ENCODE data around the gene PRPH2. TPM values are rescaled to one million over a fixed set of nuclear protein-coding genes. Genes with fewer than 3 reads are reported as not detected.

Gene PRPH2
- total RNA-seq, 1 experiment from 2014 or later: not detected

DNA sequence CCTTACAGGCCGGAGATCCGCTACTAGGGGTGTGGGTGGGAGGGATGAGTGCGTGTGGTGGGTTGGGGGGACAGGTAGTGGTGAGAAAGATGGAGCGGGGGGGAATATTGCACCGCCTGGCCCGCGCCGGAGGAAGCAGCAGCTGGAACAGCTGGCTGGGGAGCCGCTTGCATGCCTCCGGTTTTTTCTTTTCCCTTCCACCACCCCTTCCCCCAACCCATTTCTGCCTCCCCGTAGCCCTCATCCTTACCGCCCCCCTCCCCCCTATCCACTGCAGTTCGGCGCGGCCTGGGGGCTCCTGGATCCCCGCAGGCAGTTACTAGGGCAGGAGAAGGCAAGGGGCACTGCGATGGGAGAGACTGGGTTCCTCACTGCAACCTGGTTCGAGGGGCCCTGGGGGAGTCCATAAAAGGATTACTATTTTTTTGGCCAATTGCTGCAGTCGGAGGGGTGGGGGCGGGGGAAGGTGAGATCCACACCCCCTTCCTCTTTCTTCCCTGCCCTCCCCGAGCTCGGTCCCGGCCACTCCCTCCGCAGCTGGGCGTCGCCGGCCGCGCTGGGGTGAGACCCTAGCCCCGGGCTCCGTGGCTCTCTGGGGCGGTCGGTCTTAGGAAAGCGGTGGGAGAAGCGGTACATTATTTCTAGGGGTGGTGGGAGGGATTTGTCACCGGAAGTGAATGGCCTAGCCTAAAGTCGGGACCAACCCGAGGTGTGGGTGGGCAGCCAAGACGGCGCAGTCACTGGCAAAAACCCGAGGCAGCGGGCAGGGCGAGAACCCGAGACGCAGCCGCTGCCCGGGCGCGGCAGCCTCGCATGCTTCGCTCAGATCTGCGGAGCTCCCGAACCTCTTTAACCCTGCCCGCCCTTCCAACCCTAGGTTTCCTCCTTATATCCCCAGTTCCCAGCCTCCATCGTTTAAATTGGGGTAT is 24.3 kb upstream of the PRPH2 start:
- Histone ChIP-seq H3K4me1 (ENCODE audit: control insufficient read depth, insufficient read depth, low read length) (peaks cover 19% of the 10 kb centered on the region), H3K27me3 (ENCODE audit: control insufficient read depth, insufficient read depth, low read length) (no peaks in the 10 kb centered on the region), H3K9me3 (ENCODE audit: control insufficient read depth, insufficient read depth, low read depth, low read length) (no peaks in the 10 kb centered on the region), H3K4me3 (ENCODE audit: low read depth in 2 of 2, low read length in 2 of 2) (peak overlapping the region; percentile 88 to 96), H3K36me3 (ENCODE audit: control insufficient read depth, insufficient read depth, low read length) (no peaks in the 10 kb centered on the region; the same call in 1 of the 2 replicates), H3K27ac (ENCODE audit: low read length) (peak overlapping the region; percentile 99)
- no TSS peak for BruUV-seq (replicated peaks)
- DNase-seq (ENCODE audit: low read depth, low spot score): peak; percentile 61
- ATAC-seq: peak; percentile 88
- peak; percentile 60 for TF ChIP-seq SIN3A (IDR thresholded peaks at IDR 0.05; ENCODE audit: borderline replicate concordance, insufficient read depth, low read depth, low read length)
- peak; percentile 89 for TF ChIP-seq POLR2AphosphoS5 (IDR thresholded peaks at IDR 0.05; ENCODE audit: low read depth, low read length)
- TF ChIP-seq, protein P1, sequence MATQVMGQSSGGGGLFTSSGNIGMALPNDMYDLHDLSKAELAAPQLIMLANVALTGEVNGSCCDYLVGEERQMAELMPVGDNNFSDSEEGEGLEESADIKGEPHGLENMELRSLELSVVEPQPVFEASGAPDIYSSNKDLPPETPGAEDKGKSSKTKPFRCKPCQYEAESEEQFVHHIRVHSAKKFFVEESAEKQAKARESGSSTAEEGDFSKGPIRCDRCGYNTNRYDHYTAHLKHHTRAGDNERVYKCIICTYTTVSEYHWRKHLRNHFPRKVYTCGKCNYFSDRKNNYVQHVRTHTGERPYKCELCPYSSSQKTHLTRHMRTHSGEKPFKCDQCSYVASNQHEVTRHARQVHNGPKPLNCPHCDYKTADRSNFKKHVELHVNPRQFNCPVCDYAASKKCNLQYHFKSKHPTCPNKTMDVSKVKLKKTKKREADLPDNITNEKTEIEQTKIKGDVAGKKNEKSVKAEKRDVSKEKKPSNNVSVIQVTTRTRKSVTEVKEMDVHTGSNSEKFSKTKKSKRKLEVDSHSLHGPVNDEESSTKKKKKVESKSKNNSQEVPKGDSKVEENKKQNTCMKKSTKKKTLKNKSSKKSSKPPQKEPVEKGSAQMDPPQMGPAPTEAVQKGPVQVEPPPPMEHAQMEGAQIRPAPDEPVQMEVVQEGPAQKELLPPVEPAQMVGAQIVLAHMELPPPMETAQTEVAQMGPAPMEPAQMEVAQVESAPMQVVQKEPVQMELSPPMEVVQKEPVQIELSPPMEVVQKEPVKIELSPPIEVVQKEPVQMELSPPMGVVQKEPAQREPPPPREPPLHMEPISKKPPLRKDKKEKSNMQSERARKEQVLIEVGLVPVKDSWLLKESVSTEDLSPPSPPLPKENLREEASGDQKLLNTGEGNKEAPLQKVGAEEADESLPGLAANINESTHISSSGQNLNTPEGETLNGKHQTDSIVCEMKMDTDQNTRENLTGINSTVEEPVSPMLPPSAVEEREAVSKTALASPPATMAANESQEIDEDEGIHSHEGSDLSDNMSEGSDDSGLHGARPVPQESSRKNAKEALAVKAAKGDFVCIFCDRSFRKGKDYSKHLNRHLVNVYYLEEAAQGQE (IDR thresholded peaks at IDR 0.05; ENCODE audit: insufficient read depth in 1 of 2, low read depth in 2 of 2, low read length in 1 of 2): 0 out of 4 replicates have a peak, but pooled peaks of 1 of the 2 experiments have one; percentile 34
- TF ChIP-seq, protein P2, sequence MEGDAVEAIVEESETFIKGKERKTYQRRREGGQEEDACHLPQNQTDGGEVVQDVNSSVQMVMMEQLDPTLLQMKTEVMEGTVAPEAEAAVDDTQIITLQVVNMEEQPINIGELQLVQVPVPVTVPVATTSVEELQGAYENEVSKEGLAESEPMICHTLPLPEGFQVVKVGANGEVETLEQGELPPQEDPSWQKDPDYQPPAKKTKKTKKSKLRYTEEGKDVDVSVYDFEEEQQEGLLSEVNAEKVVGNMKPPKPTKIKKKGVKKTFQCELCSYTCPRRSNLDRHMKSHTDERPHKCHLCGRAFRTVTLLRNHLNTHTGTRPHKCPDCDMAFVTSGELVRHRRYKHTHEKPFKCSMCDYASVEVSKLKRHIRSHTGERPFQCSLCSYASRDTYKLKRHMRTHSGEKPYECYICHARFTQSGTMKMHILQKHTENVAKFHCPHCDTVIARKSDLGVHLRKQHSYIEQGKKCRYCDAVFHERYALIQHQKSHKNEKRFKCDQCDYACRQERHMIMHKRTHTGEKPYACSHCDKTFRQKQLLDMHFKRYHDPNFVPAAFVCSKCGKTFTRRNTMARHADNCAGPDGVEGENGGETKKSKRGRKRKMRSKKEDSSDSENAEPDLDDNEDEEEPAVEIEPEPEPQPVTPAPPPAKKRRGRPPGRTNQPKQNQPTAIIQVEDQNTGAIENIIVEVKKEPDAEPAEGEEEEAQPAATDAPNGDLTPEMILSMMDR (IDR thresholded peaks at IDR 0.05): no peak
- peak; percentile 6; the same call in 1 of the 2 replicates for TF ChIP-seq TCF7L2 (IDR thresholded peaks at IDR 0.05; ENCODE audit: low read depth, low read length)
- ChIA-PET POLR2A (interaction anchor here (0.5 to 2.3 kb wide), 11 partner anchors 11 to 135 kb away, joined by 3 to 37 read pairs (median 4); partner anchors contain the start of gene BICRAL), CTCF (interaction anchor here (0.6 kb wide), 1 partner anchor 36 kb away, joined by 9 read pairs; no protein-coding TSS in a partner anchor)
- intact Hi-C loops (cut with micrococcal nuclease; ENCODE audit: unreplicated experiment): loop anchor here (5.0 to 10.0 kb wide), 2 partner anchors 131 to 398 kb away; partner anchors contain the start of gene RPL7L1
- in situ Hi-C loops (cut with HindIII; ENCODE audit: low pct_unique_long_range_greater_than_20kb, low sequenced_read_pairs): loop anchor here (5.0 kb wide), 1 partner anchor 36 kb away; the partner anchor contains the start of gene BICRAL

DNA sequence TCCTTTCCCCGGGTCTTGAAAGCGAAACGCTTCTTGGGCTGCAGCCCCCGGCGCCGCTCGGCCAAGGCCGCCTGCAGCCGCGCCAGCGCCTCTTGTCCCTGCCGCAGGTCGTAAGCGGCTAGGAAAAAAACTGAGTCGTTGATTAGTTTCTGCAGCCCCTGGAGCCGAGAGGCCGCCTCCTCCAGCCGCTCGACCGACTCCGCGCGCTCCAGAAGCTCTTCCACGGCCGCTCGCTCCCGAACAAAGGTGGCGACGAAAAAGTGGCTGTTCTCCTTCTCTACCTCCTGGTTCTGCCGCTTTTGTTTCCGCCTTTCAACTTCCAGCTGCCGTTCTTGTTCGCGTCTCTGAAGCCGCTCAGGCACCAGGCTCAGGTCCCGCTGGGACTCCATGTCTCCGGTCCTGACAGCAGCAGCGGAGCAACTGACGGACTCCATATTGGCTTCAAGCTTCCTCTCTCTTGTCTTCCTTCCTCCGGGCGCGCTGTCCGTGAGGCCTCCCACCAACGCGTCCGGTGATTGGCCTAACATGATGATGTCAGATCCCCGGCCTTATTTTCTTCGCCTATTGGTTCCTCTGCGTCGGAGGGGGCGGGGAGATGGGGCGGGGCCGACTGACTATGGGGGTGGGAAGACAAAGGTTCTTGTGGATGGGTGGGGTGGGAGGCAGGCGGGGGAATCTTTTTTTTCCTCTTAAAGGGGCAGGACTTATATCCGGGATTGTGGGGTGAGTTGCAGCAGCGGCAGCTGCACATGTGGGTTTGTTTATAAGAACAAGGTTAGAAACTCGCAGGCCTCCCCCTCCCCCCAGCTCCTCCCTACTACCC is 23.5 kb upstream of the PRPH2 start, which contains the start of gene TBCC:
TSS of gene TBCC (minus strand) at position 464 of the 823 bp plus-strand sequence. CDS start at position 434, 30 bp downstream.
- no peaks in the 10 kb centered on the region; the same call in 1 of the 2 replicates for H3K36me3 ChIP-seq (ENCODE audit: control insufficient read depth, insufficient read depth, low read length)
- peak within 1 kb of the TSS; percentile 88 to 98 for H3K4me3 ChIP-seq (ENCODE audit: low read depth in 2 of 2, low read length in 2 of 2)
- ChIA-PET POLR2A (interaction anchor here (0.5 to 2.3 kb wide), 13 partner anchors 17 to 190 kb away, joined by 3 to 37 read pairs (median 6); partner anchors contain the start of gene BICRAL), CTCF (interaction anchor here (0.6 kb wide), 1 partner anchor 37 kb away, joined by 9 read pairs; no protein-coding TSS in a partner anchor)
- peak within 1 kb of the TSS; percentile 99 for H3K27ac ChIP-seq (ENCODE audit: low read length)
- peak; percentile 84 for ATAC-seq
- BruUV-seq (replicated peaks): TSS peak; percentile 97
- DNase-seq (ENCODE audit: low read depth, low spot score): peak; percentile 93
- TF ChIP-seq, protein P2 (IDR thresholded peaks at IDR 0.05): no peak
- TF ChIP-seq, protein P1 (IDR thresholded peaks at IDR 0.05; ENCODE audit: insufficient read depth in 1 of 2, low read depth in 2 of 2, low read length in 1 of 2): peak in 1 of 2 experiments; percentile 49; a peak in 2 of 4 replicates
- TF ChIP-seq POLR2AphosphoS5 (IDR thresholded peaks at IDR 0.05; ENCODE audit: low read depth, low read length) (peak; percentile 96), TCF7L2 (IDR thresholded peaks at IDR 0.05; ENCODE audit: low read depth, low read length) (no peak), SIN3A (IDR thresholded peaks at IDR 0.05; ENCODE audit: borderline replicate concordance, insufficient read depth, low read depth, low read length) (peak; percentile 79)
- H3K4me1 ChIP-seq (ENCODE audit: control insufficient read depth, insufficient read depth, low read length): peaks cover 19% of the 10 kb centered on the region
- intact Hi-C loops (cut with micrococcal nuclease; ENCODE audit: unreplicated experiment) (loop anchor here (5.0 to 10.0 kb wide), 2 partner anchors 131 to 399 kb away; partner anchors contain the start of gene RPL7L1), in situ Hi-C loops (cut with HindIII; ENCODE audit: low pct_unique_long_range_greater_than_20kb, low sequenced_read_pairs) (loop anchor here (5.0 kb wide), 1 partner anchor 36 kb away; the partner anchor contains the start of gene BICRAL)
- no peaks in the 10 kb centered on the region for H3K9me3 ChIP-seq (ENCODE audit: control insufficient read depth, insufficient read depth, low read depth, low read length)
- no peaks in the 10 kb centered on the region for H3K27me3 ChIP-seq (ENCODE audit: control insufficient read depth, insufficient read depth, low read length)

Measured in Panc1 (cell line).